ENCODE results near the gene NGEF.

The NGEF gene

GRCh38 chr2:232896111-232896510 is 116.9 kb downstream of the NGEF start:
- DNase-seq = no peak

DNA sequence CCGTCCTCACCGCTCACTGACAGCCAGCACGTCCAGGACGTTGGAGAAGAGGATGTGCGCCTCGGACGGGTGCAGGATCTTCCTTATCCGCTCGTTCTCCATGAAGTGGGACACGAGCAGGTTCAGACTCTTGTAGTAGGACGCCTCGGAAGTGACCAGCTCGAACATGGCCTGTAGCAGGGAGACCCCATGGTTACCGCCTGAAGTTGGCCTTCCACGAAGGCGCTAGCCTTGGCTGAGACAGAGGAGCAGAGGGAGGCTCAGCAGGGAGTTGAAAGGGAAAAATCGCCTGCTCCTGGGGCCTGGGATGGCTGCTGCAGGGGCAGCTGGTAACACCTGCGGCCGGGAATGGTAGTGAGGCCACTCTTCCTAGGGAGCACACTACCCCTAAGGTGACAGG is 118.3 kb downstream of the NGEF start:
- DNase-seq = no peak

GRCh38 chr2:232894251-232894650 is 118.8 kb downstream of the NGEF start:
- no peak for DNase-seq

DNA sequence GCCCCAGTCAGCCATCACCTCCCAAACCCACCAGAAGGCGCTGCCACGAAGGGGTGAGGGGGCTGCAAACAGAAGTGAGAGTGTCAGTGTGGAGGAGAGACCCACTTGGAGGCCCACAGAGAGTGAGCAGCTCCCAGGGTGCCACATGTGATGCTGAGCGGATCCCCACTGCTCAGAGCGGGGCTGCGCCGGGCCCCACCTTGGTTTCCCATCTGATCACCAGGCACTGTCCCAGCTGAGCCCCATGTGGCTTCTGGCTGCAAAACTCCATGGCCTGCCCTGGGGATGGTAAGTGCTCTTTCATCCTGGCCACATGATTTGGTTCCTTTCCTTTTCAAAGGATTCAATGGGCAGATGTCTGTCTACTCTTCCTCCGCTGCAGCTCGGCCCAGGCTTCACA is 119.2 kb downstream of the NGEF start:
- DNase-seq = no peak

DNA sequence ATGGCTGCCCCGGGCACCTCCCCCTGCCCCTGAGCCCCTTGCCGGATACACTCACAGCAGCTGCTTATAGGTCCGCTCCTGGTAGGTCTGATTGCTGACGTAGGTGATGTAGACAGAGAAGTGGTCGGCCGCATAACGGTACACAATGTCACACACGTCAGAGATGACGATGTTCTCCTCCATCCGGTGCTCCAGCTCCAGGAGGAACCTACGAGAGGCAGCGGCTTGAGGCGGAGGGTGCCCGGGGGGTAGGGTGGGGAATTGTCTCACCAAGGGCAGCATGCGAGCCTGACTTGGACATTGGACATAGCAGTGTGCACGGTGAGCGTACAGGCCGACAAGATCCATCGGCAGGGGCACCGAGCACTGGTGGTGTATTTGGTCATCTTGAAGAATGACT is 120.2 kb downstream of the NGEF start:
- DNase-seq = no peak

GRCh38 chr2:232892221-232892620 is 120.8 kb downstream of the NGEF start:
- no peak for DNase-seq

DNA sequence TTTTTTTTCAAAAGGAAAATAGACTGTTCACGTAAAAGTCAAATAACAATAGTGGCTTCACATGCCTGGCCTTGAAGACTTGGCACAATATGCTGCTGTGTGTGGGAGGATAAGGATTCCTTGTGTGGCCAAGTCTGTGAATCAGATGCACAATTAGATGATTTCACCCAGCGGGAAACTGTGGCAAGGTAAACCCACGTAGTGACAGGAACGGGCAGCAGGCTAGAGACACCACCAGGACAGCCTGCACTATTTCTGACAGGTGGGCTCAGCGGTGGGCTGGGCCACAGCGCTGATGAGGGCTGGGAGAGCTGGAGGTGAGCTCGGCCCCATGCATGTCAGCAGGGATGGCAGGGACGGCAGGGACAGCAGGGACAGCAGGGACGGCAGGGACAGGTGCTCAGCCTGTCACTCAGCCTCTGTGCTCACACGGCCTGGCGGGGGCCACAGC is 121.4 kb downstream of the NGEF start:
- DNase-seq = no peak

DNA sequence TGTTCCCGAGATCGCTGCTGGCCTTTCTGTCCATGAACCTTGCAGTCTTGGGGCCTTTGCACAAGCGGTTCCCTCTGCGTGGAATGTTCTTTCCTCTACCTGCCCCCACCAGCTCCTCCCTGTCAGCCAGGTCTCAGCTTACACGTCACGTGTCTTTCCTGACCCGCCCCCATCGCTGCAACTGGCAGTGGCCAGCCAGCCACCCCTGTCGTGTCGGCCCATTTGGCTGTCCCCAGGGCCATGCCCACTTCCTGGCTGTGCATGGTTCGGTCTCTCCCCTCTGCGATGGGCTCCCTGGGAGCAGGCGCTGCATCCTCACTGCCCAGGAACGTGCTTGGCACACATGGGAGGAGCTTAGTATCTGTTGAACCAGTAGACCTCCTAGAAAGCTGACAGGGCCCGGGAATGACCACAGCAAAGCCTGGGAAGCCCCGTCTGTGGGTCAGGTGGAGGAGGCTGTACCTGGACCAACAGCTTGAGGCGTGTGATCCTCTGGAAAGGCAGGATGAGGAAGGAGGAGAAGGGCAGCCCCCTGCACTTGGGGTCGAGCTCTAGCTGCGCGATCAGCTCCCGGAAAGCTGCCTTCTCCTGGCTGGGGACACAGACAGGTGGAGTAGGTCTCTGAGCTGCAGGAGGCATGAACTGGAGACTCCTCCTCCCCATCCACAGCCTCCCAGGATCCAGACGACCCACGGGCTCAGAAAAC is 122.0 kb downstream of the NGEF start:
- no peak for DNase-seq

DNA sequence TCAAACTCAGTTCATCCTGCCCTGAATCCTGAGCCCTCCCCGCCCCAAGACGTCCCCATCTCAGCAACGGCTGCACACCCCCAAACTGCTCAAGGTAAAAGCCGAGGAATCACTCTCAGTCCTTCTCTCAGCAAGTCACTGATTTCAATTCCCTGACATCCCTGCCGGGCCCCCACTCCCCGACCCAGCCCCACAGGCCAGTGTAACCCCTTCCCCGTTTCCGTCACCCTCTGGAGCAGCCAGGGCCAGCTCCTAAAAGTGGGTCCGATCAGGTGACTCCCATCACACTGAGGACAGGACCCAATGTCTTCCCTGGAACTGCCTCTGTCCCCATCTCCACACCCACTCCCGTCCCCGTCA is 122.5 kb downstream of the NGEF start:
- no peak for DNase-seq

DNA sequence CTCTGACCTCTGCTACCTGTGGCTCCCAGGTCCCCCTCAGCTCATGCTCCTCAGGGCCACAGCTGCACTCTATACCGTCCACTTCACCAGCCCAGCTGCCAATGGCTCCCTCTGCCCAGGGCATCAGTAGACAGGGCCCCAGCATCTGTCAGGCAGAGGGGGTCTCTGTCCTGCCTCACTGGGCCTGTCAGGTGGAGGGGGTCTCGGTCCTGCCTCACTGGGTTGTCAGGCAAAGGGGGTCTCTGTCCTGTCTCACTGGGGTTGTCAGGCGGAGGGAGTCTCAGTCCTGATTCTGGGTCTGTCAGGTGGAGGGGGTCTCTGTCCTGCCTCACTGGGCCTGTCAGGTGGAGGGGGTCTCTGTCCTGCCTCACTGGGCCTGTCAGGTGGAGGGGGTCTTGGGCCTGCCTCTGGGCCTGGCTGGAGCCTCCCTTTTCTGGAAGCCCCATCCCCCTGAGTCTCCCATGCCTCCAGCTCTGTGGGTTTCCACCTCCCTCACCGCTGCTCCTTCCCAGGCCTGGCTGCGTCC is 123.1 kb downstream of the NGEF start:
- no peak for DNase-seq

DNA sequence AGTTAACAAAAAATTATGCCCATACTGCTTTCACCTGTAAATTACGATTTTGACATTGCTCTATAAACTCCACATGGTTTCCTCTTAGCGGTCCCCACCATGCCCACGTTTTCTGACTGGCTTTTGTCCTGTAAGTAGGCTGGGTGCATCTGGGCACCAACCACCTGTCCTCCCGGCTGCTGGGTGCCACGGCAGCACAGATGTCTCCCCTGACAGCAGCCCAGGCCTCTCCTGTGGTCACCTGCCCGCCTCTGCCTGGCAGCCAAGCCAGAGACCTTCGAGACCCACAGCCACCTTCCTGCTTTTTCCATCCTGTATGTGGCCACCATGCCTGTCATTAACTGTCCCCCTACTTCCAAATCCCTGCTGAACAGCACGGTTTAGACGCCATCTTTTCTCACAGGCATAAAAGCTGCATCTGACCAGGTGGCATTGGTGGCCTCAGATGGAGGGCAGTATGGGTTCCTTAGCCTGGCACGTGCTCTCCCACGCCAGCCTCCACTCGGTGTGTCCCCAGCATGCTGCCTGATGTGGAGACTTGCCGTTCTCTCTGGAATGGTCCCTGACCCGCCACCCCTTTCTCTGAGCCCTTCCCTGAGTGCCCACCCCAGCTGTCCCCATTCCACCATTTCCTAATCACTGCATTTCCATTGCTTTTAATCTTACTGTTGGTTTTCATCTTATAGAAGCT is 124.1 kb downstream of the NGEF start:
- DNase-seq = no peak

DNA sequence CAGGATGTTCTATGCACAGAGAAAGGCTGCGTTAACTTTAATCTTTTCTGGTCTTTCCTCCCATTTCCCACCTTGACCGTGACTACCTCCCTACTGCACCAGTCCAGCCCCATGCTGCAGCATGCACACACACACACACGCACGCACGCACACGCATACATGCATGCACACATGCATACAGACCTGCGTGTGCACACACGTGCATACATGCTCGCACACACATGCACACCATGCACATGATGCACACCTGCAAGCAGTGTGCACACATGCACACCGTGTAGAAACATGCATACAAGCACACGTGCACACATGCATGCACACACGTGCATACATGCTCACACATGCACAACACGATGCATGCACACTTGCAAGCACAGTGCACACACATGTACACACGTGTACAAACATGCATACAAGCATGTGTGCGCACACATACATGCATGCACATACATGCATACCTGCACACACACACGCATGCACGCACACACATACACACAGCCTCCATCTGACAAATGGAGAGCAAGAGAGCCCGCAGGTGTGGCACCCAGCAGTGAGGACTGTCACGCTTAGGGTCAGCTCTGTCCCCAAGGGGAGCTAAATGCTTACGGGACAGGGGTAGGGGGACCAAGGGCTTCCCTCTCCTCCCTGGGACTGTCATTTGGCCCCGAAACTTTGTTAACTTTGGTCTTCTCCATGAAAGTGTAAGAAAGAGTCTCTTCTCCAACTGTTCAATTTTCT is 124.8 kb downstream of the NGEF start:
- no peak for DNase-seq

DNA sequence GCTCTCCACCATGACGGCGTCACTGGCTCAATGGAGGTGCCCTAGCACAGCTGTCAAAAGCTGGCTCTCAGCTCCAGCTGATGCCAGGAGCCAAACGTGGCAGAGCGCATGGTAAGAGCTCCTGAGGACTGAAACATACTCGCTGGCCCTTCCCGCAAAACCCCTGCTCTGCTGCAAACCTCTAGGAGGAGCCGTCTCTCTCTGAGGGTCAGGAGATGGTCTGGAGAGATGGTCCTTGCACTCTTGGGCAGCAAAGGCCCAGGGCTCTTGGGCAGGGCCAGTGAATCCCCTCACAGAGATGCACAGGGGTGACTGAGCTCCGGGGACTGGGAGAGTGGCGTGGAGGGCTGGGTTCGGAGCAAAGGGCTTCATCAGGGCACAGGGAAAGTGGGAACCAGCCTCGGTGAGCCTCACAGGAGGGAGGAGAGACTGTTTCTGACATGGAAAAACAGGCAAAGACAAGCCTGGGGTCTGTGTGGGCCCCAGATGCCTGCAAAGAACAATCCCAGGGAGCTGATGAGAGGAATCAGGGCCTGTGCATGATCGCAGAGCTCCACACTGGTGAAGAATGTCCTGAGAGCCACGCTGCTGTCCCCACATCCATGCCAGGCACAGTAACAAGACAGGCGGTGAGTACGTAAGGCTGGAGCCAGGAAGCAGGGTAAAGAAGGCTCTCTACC is 125.7 kb downstream of the NGEF start:
- no peak for DNase-seq

DNA sequence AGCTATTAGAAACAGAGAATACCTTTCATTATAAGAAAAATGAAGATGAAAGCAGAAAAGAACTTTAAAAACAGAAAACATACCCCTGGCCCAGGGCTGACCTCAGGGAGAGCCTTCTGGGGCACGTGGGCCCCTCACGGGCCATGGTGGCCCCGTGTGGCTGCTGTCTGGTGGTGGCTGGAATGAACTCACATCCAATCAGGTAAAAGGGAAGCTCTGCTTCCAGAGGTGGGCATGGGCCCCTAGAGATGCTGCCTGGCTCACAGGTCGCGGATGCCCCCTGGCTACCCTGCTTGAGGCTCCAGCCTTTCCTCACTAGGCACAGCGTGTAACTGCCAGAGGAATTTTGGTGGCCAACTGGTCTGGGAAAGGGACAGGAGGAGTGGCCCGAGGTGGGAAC is 126.4 kb downstream of the NGEF start:
- DNase-seq = no peak

- no peak for DNase-seq
Observed at GRCh38 chr2:232886176-232886575, 126.9 kb downstream of the NGEF start.

- no peak for DNase-seq
Observed at GRCh38 chr2:232885264-232885961, 127.6 kb downstream of the NGEF start.

DNA sequence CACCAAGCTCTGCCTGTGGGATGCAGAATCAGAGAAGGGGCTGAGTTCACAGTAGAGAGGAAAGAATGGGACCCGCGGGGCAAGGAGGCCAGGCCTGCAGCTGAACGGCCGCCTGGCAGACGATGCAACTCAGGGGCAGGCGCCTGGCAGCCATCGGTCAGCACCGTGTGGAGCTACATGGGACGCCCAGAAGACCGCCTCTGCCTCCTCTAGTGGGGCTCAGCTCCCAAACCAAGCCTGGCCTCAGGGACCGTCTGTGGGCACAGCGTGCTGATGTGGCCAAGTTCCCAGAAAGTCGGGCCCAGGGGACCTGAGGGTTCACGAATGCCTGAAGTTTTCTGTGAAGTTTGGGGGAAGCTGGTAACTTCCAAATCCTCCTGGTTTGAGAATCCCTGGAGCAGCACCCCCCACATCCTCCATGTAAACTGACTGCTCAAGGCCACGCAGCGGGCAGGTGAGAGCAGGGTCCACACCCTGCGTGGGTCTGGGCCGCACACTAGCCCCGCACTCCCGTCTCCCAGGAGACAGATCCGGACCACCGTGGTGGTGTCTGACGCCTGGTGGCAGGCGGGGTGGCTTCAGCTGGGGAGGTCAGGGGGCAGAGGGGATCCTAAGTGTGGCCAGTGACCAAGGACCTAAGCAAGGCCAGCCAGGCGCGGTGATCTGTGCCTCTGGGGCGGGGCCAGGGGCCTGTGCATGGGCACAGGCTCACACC is 128.3 kb downstream of the NGEF start:
- no peak for DNase-seq

DNA sequence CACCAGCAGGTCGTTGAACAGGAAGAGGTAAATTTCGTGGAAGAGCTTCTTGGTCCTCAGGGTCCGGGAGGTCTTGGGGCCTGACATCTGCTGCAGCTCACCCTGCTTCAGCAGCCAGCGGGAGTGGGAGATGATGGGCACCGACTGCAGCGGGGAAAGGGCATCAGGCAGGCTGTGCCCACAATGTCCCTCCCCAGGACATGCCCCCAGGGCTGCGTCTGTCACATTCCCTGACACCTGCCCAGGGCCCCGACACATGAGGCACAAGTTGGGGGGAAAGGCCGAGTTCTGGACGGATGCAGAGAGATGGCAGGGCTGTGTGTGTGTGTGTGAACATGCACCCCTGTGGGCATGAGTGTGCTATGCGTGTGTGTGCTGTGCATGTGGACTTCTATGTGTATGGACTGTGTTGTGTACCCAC is 129.0 kb downstream of the NGEF start:
- no peak for DNase-seq

- DNase-seq = no peak
Observed at GRCh38 chr2:232883116-232883721, 129.8 kb downstream of the NGEF start.

DNA sequence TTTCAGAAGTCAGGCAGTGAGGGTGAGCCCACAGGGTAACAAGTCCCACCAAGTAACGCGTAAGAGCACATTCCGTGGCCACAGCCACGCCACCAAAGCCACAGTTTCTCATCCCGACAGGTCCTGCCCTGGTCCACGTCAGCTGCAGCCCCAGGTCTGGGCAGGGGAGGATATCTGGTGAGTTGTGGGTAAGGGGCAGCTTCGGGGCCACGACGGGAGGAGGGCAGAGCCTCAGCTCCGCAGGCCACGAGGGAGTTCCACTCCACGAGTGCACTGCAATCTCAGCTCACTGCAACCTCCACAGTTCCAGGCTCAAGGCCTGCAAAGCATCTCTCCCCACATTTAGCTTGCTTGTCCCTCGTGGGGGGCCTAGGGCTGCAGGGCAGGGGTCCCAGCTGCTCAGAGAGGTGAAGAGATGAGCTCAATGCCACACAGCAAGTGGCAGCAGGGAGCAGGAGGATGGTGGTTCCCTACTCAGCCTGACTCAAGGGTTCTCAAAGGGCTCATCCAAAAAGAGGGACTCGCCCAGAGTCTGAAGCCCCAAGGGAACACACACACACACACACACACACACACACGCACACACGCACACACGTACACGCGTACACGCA is 130.4 kb downstream of the NGEF start:
- DNase-seq = no peak

GRCh38 chr2:232882085-232882484 is 131.0 kb downstream of the NGEF start:
- DNase-seq = no peak

Data from inflammatory macrophage treated with lipopolysaccharide for 4 hours (primary cell).